ENCODE measurements around the gene SAT2. TPM values are rescaled to one million over a fixed set of nuclear protein-coding genes. Genes with fewer than 3 reads are reported as not detected.

The SAT2 gene
- total RNA-seq, 1 donor from 2014 or later = 29.0 TPM

DNA sequence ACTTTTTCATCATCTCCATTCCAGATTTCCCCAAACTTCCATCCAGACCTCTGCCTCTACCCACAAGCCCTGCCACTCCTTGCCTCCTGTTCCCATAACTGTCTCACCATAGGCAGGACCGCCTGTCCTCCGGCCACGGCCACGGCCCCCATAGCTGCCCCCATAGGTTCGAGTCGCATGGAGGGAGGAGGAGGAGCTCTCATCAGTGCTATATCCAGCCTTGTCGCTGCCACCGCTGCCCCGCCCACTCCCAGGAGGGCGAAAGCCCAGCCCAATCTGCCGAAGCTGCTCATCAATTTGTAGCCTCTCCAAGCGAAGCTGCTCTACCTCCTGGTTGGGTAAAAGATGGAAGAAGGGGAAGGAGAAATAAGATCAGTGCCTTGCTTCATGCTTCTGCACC lies 34.3 kb downstream of the SAT2 start:
- intact Hi-C loops (cut with micrococcal nuclease) = no loop called here

DNA sequence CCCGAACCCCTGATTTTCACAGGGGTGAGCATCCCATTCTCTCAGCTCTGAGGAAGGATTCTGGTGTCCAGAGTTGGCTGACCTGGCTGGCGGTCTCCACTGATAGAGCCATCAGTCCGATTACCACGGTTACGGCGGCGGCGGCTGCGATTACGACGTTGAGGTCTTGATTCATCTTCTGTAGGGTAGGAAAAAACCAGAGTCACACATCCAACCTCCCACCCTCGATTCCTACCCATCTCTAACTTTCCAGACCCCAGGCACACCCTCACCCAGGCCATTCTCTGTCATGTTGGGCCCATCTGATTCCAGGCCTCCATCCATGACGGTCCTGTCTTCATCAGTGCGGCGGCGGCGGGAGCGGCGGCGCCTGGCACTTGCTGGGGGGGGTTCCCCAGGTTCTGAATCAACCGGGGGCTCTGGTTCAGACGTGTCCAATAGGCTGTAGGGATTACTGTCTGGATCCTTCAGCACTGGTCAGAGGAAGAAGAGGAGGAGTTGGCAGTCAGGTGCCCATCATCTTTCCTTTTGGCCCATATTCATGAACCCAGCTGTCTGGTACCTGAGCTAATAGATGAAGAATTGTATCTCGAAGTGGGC lies 35.1 kb downstream of the SAT2 start:
- intact Hi-C loops (cut with micrococcal nuclease) = no loop called here

DNA sequence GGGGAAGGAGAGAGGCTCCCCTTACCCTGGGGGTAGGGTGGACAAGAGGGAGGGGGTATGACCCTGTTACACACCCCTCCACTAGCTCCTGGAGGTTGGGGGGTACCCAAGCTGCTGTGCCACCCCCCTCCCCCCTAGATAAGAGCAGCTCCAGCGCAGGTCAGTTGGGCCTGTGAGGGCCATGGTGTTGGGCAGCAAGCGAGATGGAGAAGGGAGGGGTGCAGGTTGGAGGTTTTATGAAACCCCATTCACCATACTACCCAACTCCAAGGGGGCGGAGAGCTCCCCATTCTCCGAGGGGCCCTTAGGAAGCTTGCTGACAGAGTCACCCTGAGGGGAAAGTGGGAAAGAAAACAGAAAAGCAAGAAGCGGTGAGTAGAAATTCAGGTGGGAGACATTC lies 36.0 kb downstream of the SAT2 start:
- intact Hi-C loops (cut with micrococcal nuclease) = no loop called here

DNA sequence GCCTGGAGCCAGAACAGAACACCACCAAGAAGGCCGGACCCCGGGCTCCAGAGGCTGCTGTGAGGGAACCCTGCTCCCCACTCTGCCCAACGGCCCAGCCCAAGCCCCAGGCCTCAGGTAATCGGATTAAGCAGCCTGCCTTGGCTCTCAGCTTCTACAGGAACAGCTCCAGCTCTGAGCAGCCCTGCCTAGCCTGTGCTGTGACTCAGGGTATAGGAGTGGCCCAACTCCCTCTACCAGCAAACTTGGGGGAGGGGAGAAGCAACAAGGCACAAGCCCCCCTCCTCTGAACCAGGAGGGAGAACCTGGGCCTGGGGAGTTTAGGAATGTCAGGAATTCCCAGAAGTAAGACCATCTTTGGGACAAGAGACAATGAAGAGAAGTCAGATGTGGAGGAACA lies 36.9 kb downstream of the SAT2 start:
- intact Hi-C loops (cut with micrococcal nuclease) = no loop called here

DNA sequence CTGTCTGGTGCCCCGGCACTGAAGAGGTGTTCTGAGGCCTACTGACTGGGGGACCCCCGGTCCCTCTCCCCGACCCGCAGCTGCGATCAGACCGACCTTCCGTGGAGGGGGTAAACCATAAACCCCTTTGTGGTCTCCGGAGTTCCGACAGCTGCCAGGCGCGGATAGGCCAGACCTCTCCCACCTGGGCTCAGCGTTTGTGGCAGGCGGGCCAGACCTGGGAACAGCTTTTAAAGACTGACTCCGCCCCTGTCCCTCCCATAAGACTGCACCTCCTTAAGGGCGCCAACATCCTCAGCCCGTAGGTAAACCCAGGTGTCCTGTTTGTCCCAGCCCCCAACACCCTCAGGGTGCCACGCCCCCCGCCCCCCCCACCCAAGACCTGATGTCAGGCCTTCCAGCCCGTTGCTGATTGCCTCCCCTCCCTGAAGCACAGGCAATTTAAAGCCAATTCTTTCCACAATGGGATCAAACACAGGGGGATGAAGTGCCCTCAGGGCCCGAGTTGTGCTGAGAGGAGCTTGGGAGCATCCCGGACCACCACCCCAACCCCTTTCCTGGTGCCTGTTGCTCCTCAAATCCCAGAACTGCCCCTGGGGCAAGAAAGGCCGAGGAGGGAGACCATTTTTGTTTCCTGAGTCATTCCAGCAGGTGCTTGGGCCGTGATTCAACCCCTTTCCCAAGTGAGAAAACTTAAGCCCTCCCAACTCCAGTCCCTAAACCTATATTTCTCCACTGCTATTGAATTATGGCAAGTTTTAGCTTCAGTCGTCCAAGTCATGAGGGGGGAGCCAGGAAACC lies 37.5 kb downstream of the SAT2 start, which contains the start of gene SOX15:
SOX15 (minus strand) TSS at position 204 of the 801 bp plus-strand sequence. CDS start 418 bp downstream, outside the sequence.
- intact Hi-C loops (cut with micrococcal nuclease) = loop anchor here (1.0 kb wide), 1 partner anchor 76 kb away; no protein-coding TSS in a partner anchor

DNA sequence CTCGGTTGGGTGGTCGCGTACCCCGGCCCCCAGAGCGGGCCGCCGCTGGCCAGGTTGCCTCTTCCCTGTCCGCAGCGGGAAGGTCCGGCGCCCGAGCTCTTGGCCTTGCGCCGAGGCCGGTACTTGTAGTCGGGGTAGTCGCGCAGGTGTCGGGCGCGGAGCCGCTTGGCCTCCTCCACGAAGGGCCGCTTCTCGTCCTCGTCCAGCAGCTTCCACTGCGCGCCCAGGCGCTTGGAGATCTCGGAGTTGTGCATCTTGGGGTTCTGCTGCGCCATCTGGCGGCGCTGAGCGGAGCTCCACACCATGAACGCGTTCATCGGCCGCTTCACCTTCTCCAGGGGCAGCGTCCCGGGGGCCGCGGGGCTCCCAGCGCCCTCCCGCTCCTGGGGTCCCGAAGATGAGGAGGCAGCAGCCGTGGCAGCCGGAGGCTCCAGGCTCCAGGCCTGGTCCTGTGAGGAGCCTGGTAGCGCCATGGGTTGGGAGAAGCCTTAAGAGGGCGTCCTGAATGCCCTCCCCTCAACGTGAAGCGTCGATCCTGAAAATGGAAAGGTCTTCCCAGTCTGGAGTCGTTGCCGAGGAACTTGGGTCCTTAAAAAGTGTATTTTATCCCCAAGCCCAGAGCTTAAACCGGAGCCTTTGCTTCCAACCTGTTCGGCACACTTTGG lies 38.3 kb downstream of the SAT2 start:
- intact Hi-C loops (cut with micrococcal nuclease) = loop anchor here (1.0 kb wide), 1 partner anchor 75 kb away; no protein-coding TSS in a partner anchor

DNA sequence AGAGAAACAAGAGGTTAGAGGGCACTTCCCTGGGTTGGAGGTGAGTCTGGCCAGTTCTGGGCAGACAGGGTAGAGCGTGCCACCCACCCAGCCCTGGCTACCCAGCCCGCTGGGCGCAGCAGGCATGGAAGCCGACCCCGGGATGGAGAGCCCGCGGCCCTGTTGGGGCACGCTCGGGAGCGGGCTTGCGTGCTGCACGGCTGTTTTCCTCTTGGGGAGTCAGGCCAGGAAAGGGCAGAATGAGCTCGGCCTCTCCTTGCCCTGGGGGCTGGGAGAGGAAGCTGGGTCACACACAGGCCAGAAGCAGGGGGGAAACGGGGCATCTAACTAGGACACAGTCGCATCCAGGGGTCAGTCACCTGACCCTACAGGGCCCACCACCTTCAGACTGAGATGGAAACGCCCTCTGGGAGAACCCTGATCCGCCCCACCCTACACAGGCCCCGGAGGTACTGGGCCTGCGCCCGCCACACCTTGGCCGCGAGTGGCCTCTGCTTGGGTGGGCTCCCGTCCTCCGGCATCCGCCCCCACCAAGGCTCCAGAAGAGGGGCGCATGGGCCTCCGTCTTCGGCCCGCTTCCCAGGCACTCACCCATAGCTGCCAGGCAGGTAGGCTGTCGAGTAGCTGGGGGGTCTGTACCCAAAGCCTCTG lies 38.9 kb downstream of the SAT2 start:
- intact Hi-C loops (cut with micrococcal nuclease) = loop anchor here (1.0 kb wide), 1 partner anchor 74 kb away; no protein-coding TSS in a partner anchor

DNA sequence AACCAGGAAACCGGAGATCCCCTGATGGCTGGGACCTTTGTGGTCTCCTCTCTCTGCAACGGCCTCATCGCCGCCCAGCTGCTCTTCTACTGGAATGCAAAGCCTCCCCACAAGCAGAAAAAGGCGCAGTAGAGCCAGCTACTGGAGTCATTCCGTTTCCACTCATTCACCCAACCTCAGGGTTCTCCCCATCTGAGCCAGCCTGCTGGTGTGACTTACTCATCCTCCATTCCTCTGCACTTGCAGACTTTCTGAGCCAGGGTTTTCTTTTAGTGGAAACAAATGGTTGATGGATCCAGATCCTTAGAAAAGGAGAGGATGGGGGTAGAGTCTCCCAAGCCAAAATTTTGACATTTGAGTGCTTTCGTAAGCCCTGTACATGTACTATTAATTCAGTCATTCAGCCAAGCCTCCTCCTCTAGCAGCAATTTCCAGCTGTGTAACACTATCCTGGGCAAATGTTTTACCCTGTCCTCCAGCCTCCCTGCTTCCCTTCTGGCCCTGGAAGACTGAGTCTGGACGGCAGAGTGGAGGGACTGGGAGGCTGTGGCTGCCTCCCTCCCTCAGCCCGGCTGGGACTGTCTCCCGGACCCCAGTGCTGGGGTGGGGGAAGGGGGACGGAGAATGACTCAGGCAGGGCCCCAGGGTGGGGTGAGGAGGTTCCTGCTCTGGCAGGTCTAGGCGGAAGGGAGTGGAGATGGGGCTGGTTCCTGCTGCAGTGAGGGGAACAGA lies 40.0 kb downstream of the SAT2 start:
- intact Hi-C loops (cut with micrococcal nuclease) = no loop called here

DNA sequence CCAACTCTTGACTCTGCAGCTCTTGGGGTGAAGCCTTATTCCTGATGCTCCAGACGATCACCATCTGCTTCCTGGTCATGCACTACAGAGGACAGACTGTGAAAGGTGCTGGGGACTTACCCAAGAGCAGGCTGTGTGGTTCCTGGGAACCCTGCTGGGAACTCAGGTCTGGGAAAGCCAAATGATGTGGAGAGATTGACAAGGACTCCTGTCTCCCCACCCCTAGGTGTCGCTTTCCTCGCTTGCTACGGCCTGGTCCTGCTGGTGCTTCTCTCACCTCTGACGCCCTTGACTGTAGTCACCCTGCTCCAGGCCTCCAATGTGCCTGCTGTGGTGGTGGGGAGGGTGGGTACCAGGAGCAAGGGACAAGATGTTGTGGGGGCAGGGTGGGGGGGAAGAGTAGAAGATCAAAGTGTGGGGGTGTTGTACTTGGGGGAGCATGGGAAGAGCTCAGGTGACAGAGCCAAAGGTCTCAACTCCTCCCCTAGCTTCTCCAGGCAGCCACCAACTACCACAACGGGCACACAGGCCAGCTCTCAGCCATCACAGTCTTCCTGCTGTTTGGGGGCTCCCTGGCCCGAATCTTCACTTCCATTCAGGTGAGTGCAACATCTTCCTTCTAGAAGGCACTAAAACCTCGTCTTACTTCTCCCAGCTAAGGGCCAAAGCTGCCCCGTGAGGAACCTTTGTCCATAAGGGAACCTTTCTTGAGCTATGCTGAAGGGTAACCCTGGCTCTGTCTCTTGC lies 40.8 kb downstream of the SAT2 start:
- intact Hi-C loops (cut with micrococcal nuclease) = no loop called here

DNA sequence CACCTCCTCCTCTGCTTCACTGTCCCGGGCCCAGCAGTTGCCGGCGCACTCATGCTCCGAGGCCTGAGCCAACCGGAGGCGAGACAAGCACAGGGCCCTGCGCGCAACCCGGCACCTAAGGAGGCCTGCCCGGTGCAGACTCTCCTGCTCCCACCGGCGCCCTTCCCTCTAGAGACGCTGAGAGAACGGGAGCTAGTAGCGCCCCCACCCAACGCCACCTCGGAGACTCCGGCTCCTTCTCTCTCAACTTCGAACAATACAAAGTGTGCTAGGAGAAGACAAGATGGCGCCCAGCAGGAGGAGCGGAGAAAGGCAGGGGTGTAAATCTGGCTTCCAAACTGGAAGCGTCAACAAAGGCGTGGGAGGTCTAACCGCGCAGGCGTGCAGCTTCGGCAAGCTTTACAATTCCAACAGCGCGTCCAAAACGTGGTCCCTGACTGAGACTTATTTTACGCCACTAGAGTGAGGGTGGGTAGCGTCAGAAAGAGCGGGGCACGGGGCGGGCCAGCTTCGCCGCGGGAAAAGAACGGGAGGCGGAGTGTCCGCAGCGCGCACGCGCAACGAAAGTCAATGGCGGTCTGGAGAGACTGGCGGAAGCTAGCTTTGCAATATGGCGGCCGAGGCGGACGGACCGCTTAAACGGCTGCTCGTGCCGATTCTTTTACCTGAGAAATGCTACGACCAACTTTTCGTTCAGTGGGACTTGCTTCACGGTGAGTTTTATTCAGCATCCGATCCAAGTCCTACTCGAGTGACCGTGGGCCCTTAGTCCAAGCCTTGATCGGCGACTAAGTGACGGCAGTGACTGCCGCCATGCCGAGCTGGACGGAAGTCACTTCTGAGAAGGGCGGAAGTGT lies 44.1 kb downstream of the SAT2 start, which contains the start of gene MPDU1:
MPDU1 (plus strand) TSS at position 600 of the 857 bp plus-strand sequence; CDS start at position 611, 11 bp downstream.
- intact Hi-C loops (cut with micrococcal nuclease) = loop anchor here (1.0 to 5.0 kb wide), 8 partner anchors 11 to 536 kb away; partner anchors contain the start of genes SAT2, SENP3, TMEM102 and TMEM256

DNA sequence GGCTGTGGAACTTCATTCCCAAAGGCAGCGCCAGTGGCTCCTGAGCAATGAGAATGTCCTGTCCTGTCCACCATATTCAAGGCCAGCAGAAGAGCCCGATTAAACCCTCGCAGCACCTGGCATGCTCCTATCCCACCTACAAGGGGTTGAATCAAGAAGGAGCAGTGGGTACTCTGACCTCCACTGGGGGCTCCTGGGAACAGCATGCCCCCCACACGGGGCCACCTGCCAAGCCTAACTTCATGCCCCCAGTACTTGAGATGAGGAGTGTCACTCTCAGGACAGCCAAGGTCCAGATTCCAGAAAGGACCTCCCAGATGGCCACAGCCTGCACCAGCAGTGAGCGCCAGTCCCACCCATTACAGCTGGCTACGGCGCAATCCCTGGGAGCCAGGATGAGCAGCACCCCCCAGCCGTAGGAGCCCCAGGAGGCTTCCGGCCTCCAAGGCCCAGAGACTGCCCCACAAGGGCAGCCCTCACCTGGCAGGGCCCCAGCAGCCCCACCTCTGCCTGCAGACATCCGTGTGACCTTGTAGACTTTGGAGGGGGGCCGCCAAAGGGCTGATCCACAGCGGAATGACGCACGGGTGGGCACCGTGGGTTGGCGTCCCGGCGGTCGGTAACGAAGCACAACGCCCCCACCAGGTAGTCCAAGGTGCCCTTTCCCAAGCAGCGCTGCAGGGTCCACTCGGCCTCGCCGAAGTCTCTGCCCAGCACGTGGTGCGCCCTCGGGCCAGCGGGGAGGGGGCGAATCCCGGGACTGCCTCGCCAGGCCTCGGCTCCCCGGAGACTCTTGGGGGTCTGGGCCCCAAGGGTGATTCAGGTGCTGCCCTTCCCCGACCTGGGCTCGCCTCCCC lies 45.0 kb downstream of the SAT2 start:
- intact Hi-C loops (cut with micrococcal nuclease) = loop anchor here (1.0 to 5.0 kb wide), 5 partner anchors 10 to 535 kb away; partner anchors contain the start of gene SENP3

DNA sequence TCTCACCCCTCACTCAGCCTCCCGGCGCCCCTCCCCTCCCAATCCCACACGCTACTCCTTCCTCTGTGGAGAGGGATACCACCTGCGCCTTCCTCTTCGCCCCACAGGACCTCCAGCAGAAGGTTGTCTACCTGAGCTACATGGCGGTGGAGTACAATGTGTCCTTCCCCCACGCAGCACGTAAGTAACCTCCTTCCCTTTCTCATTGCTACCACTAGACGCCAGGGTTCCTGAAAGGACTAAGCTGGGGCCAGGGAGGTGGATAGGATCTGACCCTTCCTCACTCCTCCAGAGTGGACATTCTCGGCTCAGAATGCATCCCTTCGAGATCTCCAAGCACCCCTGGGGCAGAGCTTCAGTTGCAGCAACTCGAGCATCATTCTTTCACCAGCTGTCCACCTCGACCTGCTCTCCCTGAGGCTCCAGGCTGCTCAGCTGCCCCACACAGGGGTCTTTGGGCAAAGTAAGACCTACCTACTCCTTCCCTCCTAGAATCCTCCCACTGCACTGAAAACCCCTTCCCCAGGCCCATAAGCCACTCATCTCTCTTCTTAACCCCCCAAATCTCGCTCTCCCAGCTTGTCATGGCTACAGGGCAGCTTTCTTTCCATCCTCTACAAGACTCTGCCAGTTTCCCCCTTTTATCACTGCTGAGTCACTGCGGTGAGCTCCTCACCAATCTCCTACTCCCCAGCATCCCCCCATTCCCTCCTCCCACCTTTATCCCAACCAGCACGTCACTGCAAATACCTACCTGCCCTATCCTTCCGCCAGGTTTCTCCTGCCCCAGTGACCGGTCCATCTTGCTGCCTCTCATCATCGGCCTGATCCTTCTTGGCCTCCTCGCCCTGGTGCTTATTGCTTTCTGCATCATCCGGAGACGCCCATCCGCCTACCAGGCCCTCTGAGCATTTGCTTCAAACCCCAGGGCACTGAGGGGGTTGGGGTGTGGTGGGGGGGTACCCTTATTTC lies 46.7 kb downstream of the SAT2 start:
- intact Hi-C loops (cut with micrococcal nuclease) = loop anchor here (5.0 kb wide), 1 partner anchor 534 kb away; no protein-coding TSS in a partner anchor

DNA sequence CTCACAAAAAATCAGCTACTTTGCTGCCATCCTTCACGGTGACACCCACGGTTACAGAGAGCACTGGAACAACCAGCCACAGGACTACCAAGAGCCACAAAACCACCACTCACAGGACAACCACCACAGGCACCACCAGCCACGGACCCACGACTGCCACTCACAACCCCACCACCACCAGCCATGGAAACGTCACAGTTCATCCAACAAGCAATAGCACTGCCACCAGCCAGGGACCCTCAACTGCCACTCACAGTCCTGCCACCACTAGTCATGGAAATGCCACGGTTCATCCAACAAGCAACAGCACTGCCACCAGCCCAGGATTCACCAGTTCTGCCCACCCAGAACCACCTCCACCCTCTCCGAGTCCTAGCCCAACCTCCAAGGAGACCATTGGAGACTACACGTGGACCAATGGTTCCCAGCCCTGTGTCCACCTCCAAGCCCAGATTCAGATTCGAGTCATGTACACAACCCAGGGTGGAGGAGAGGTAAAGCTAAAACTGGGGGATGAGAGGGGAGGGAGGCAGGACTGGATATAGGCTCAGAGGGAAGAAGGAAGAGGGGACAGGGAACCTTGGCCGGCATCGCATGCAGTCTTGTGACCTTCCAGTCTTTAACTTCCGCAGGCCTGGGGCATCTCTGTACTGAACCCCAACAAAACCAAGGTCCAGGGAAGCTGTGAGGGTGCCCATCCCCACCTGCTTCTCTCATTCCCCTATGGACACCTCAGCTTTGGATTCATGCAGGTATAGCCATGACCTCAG lies 47.6 kb downstream of the SAT2 start:
- intact Hi-C loops (cut with micrococcal nuclease) = loop anchor here (5.0 to 10.0 kb wide), 2 partner anchors 533 to 565 kb away; partner anchors contain the start of gene RNASEK

DNA sequence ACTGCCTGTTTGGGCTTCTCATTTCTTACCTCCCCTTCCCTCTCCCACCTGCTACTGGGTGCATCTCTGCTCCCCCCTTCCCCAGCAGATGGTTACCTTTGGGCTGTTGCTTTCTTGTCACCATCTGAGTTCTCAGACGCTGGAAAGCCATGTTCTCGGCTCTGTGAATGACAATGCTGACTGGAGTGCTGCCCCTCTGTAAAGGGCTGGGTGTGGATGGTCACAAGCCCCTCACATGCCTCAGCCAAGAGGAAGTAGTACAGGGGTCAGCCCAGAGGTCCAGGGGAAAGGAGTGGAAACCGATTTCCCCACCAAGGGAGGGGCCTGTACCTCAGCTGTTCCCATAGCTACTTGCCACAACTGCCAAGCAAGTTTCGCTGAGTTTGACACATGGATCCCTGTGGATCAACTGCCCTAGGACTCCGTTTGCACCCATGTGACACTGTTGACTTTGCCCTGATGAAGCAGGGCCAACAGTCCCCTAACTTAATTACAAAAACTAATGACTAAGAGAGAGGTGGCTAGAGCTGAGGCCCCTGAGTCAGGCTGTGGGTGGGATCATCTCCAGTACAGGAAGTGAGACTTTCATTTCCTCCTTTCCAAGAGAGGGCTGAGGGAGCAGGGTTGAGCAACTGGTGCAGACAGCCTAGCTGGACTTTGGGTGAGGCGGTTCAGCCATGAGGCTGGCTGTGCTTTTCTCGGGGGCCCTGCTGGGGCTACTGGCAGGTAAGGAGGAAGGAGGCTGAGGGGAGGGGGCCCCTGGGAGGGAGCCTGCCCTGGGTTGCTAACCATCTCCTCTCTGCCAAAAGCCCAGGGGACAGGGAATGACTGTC lies 48.4 kb downstream of the SAT2 start, which contains the start of gene CD68:
CD68 (plus strand) TSS at position 638 of the 833 bp plus-strand sequence; CDS start at position 678, 40 bp downstream.
- intact Hi-C loops (cut with micrococcal nuclease) = loop anchor here (10.0 kb wide), 1 partner anchor 564 kb away; the partner anchor contains the start of gene RNASEK
